H4 (cell line): Measurements from ENCODE around the gene CSF1. TPM values are rescaled to one million over a fixed set of nuclear protein-coding genes. Genes with fewer than 3 reads are reported as not detected.

Experiments used
- DNase-seq: peaks from one replicate; pipeline ENCODE4 v3.0.0-alpha.2; 2015; ENCODE audit warnings: low spot score
- total RNA-seq: library from RNA; depleted of rRNA; stranded (reverse); fragments of >200 nt; shearing (Covaris generic); gene quantifications from 2 replicates; pipeline ENCODE4 v1.2.3, GENCODE V29; 2014; rRNA removed

Gene CSF1
- total RNA-seq, 1 experiment from 2014 or later: 18.9 TPM

GRCh38 chr1:109977657-109978378, 67.2 kb downstream of the CSF1 start:
- DNase-seq: no peak

DNA sequence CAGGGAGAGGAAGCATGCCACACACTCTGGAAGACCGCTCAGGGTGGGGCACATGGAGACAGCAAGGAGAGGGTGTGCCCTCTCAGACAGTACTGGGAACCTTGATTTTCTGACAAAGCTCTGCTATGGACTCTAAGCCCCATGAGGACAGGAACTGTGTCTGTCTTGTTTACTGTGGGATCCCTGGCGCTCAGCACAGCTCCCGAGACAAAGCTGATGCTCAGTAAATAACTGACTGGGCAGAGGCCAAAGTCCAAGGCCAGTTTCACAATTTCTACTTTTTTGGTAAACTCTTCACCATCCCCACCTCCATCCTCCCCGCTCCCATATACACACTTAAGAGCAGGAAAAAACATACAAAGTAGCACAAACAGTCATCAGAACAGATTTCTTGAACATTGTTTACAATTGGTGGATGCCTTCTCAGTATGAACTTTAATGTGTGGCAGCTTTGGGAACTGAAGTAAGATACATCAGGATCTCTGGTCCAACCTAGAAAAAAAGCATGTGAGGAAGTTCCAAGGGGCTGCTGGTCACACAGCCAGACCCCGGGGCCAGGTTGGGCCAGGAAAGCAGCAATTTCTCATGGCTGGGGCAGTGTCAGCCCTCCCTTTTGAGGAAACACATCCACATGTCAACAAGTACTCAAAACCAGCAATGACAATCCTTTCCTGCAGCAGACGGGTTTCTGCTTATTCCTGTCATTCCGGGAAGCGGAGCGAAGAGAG, 68.3 kb downstream of the CSF1 start:
- no peak for DNase-seq

GRCh38 chr1:109979489-109980091, 68.9 kb downstream of the CSF1 start:
- DNase-seq: peak; percentile 56

Other genes with a start within 250 kb of the CSF1 start
- 1.6 and 4.6 TPM in 2 replicates for gene GSTM2, start 242.8 kb upstream of the CSF1 start, total RNA-seq
- gene GSTM1, start 223.0 kb upstream of the CSF1 start, total RNA-seq: not detected in 2 replicates
- gene GSTM5, start 198.6 kb upstream of the CSF1 start, total RNA-seq: not detected in 2 replicates
- gene GSTM3, start 169.8 kb upstream of the CSF1 start, total RNA-seq: 228 and 275 TPM in 2 replicates
- gene EPS8L3, start 146.9 kb upstream of the CSF1 start, total RNA-seq: not detected in 2 replicates
- gene AHCYL1, start 73.9 kb downstream of the CSF1 start, total RNA-seq: 45.1 and 62.6 TPM in 2 replicates
- gene STRIP1, start 123.8 kb downstream of the CSF1 start, total RNA-seq: 16.9 and 17.7 TPM in 2 replicates
- gene ALX3, start 159.8 kb downstream of the CSF1 start, total RNA-seq: not detected in 2 replicates
- gene UBL4B, start 201.6 kb downstream of the CSF1 start, total RNA-seq: not detected in 2 replicates
- gene SLC6A17, start 239.6 kb downstream of the CSF1 start, total RNA-seq: 0.17 and 0.21 TPM in 2 replicates